ENCODE measurements around the gene ZSWIM3.
A peak's percentile ranks its signal among the peaks of the same experiment; 100 is the strongest.

- peak in 2 of 3 donors; percentile 22 to 49 for TF ChIP-seq POLR2AphosphoS5 (IDR thresholded peaks at IDR 0.05)
- peak; percentile 57 to 74 (median 61) for TF ChIP-seq CTCF (IDR thresholded peaks at IDR 0.05)
- TF ChIP-seq POLR2A (IDR thresholded peaks at IDR 0.05), result no peak
Observed at GRCh38 chr20:45890077-45890984, 32.9 kb downstream of the ZSWIM3 start.
